T47D (cell line): Measurements from ENCODE around the gene PUS1.

Experiments
- DNase-seq, 2 experiments: peaks; one replicate each; pipeline versions ENCODE4 v3.0.0 to v3.0.0-alpha.2; 2011 to 2012; ENCODE audit warnings: low read depth in 1 of 2, low spot score in 1 of 2
- JUND ChIP-seq: IDR thresholded peaks from 2 replicates; pipeline ENCODE4 v1.6.1; 2012; ENCODE audit warnings: low read depth
- in situ Hi-C: cut with HindIII; loops from 2 replicates; pipeline ENCODE4 v1.10.0; 2016; ENCODE audit warnings: low sequenced_read_pairs, low pct_unique_long_range_greater_than_20kb

PUS1 gene

GRCh38 chr12:131922772-131923171 is 6.3 kb upstream of the PUS1 start:
- in situ Hi-C loops, result no loop called here
- DNase-seq, result no peak
- TF ChIP-seq JUND, result no peak

GRCh38 chr12:131923260-131923659 is 5.8 kb upstream of the PUS1 start:
- no peak for TF ChIP-seq JUND
- in situ Hi-C loops, result no loop called here
- no peak for DNase-seq

- TF ChIP-seq JUND, result no peak
- in situ Hi-C loops, result no loop called here
- DNase-seq, result no peak
Measured at GRCh38 chr12:131927110-131928079, 1.7 kb upstream of the PUS1 start.

- TF ChIP-seq JUND, result no peak
- DNase-seq, result peak in 1 of 2 experiments; percentile 45
- in situ Hi-C loops, result no loop called here
Measured at GRCh38 chr12:131928080-131928710, 881 bp upstream of the PUS1 start.

- in situ Hi-C loops, result no loop called here
- TF ChIP-seq JUND, result no peak
- peak; percentile 27 to 56 for DNase-seq
Measured at GRCh38 chr12:131929581-131930456, 743 bp downstream of the PUS1 start.

GRCh38 chr12:131930510-131930909 is 1.4 kb downstream of the PUS1 start:
- in situ Hi-C loops, result no loop called here
- no peak for TF ChIP-seq JUND
- no peak for DNase-seq

- no peak for DNase-seq
- TF ChIP-seq JUND, result no peak
- in situ Hi-C loops, result no loop called here
Measured at GRCh38 chr12:131933387-131933786, 4.3 kb downstream of the PUS1 start.

GRCh38 chr12:131934535-131934934 is 5.5 kb downstream of the PUS1 start:
- no peak for DNase-seq
- TF ChIP-seq JUND, result no peak
- in situ Hi-C loops, result no loop called here

GRCh38 chr12:131938082-131938481 is 9.0 kb downstream of the PUS1 start:
- in situ Hi-C loops, result no loop called here
- TF ChIP-seq JUND, result no peak
- DNase-seq, result no peak

GRCh38 chr12:131939007-131939406 is 9.9 kb downstream of the PUS1 start:
- DNase-seq, result no peak
- no peak for TF ChIP-seq JUND
- in situ Hi-C loops, result no loop called here

GRCh38 chr12:131940141-131940547 is 11.1 kb downstream of the PUS1 start:
- DNase-seq, result no peak
- in situ Hi-C loops, result no loop called here
- TF ChIP-seq JUND, result no peak
